Left ventricle myocardium inferior (tissue), 1 donor: Measurements from ENCODE around the gene C4A. TPM values are rescaled to one million over a fixed set of nuclear protein-coding genes. Genes with fewer than 3 reads are reported as not detected.
A peak's percentile ranks its signal among the peaks of the same experiment; 100 is the strongest.

Experiments used
- DNase-seq: peaks from one replicate; pipeline ENCODE4 v3.0.0-alpha.2; 2020
- H3K27ac ChIP-seq: fragments of 200-600 bp; replicated peaks from 2 replicates; pipeline ENCODE4 v1.8.0; 2021
- H3K27me3 ChIP-seq: fragments of 200-600 bp; 2 replicates; pipeline ENCODE4 v1.8.0; 2021; ENCODE audit warnings: low read depth
- H3K36me3 ChIP-seq: fragments of 200-600 bp; 2 replicates; pipeline ENCODE4 v1.8.0; 2021
- H3K4me1 ChIP-seq: fragments of 200-600 bp; 2 replicates; pipeline ENCODE4 v1.8.0; 2021
- H3K4me3 ChIP-seq: fragments of 200-600 bp; 2 replicates; pipeline ENCODE4 v1.8.0; 2021; ENCODE audit warnings: mild to moderate bottlenecking, moderate library complexity
- H3K9me3 ChIP-seq: fragments of 200-600 bp; replicated peaks from 2 replicates; pipeline ENCODE4 v1.8.0; 2021
- intact Hi-C: fragments of 100-400 bp; cut with micrococcal nuclease; formaldehyde crosslinking; loops from one replicate; pipeline ENCODE4 v1.11.0; 2022
- total RNA-seq: library from RNA; stranded (reverse); fragmentation: NEBNext Ultra II Directional; extraction: Animal tissue kit (Norgen Biotek cat#: 25700); gene quantifications from one replicate; pipeline ENCODE4 v1.2.1, GENCODE V29; 2021
- TF ChIP-seq, protein P1 (sequence below): fragments of 200-600 bp; IDR thresholded peaks from 2 replicates; pipeline ENCODE4 v1.8.0; 2021; ENCODE audit warnings: antibody characterized with exemption, mild to moderate bottlenecking, borderline replicate concordance
- donor health status: DM: no; HTN: yes; CAD: no; lungs with severe emphysema.

C4A gene
- total RNA-seq, 1 donor from 2014 or later = 76.2 TPM

- H3K4me3 ChIP-seq = no peak overlapping the region
- intact Hi-C loops = no loop called here
- no peak overlapping the region for H3K27ac ChIP-seq
- H3K27me3 ChIP-seq = no peaks in the 10 kb centered on the region
- no peak for DNase-seq
- H3K36me3 ChIP-seq = peaks cover 56% of the 10 kb centered on the region
- H3K9me3 ChIP-seq = no peaks in the 10 kb centered on the region
- TF ChIP-seq, protein P1, sequence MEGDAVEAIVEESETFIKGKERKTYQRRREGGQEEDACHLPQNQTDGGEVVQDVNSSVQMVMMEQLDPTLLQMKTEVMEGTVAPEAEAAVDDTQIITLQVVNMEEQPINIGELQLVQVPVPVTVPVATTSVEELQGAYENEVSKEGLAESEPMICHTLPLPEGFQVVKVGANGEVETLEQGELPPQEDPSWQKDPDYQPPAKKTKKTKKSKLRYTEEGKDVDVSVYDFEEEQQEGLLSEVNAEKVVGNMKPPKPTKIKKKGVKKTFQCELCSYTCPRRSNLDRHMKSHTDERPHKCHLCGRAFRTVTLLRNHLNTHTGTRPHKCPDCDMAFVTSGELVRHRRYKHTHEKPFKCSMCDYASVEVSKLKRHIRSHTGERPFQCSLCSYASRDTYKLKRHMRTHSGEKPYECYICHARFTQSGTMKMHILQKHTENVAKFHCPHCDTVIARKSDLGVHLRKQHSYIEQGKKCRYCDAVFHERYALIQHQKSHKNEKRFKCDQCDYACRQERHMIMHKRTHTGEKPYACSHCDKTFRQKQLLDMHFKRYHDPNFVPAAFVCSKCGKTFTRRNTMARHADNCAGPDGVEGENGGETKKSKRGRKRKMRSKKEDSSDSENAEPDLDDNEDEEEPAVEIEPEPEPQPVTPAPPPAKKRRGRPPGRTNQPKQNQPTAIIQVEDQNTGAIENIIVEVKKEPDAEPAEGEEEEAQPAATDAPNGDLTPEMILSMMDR = no peak
- H3K4me1 ChIP-seq = peaks cover 20% of the 10 kb centered on the region
These were observed 27.3 kb upstream of the C4A start for GRCh38 chr6:31954511-31954910.

DNA sequence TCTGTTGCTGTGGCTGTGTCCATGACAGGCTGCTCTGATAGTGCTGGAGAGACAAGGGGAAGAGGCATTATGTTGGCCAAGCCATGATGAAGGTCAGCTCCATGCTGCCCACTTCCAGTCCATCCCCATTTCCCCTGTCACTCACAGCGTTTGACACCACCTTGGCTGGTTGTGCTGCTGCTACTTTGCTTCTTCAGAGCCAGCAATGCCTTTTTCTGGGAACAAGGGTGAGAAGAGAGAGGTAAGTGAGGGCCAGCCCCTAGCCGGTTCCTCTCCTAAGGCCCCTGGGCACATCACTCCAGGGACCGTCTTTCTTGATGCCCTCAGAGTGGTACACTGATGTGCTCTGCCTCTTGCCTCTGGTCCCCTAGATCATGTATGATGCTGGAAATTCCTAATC, 25.1 kb upstream of the C4A start:
- TF ChIP-seq, protein P1 = no peak
- DNase-seq = no peak
- no peaks in the 10 kb centered on the region for H3K27me3 ChIP-seq
- H3K9me3 ChIP-seq = no peaks in the 10 kb centered on the region
- peaks cover 67% of the 10 kb centered on the region for H3K36me3 ChIP-seq
- H3K4me1 ChIP-seq = peaks cover 29% of the 10 kb centered on the region
- intact Hi-C loops = no loop called here
- H3K4me3 ChIP-seq = no peak overlapping the region
- H3K27ac ChIP-seq = no peak overlapping the region

DNA sequence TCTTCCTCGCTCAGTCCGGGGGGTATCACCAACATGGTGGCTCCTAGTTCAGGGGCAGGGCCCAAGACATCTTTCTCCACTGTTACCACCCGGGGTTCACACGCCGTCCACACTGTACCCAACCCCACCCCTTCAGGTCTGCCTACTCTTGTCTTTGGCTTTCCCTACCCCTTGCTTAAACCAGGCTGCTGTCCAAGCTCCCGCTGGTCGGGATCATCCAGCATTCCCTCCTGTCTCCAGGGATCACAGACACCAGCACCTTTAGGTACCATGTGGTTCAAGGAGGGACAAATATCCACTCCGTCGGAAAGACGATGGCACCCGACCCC, 23.5 kb upstream of the C4A start:
- peak overlapping the region; percentile 79 for H3K4me3 ChIP-seq
- intact Hi-C loops = no loop called here
- peak overlapping the region; percentile 88 for H3K27ac ChIP-seq
- peaks cover 67% of the 10 kb centered on the region for H3K36me3 ChIP-seq
- H3K4me1 ChIP-seq = peaks cover 29% of the 10 kb centered on the region
- H3K9me3 ChIP-seq = no peaks in the 10 kb centered on the region
- DNase-seq = no peak
- no peaks in the 10 kb centered on the region for H3K27me3 ChIP-seq
- TF ChIP-seq, protein P1 = no peak

DNA sequence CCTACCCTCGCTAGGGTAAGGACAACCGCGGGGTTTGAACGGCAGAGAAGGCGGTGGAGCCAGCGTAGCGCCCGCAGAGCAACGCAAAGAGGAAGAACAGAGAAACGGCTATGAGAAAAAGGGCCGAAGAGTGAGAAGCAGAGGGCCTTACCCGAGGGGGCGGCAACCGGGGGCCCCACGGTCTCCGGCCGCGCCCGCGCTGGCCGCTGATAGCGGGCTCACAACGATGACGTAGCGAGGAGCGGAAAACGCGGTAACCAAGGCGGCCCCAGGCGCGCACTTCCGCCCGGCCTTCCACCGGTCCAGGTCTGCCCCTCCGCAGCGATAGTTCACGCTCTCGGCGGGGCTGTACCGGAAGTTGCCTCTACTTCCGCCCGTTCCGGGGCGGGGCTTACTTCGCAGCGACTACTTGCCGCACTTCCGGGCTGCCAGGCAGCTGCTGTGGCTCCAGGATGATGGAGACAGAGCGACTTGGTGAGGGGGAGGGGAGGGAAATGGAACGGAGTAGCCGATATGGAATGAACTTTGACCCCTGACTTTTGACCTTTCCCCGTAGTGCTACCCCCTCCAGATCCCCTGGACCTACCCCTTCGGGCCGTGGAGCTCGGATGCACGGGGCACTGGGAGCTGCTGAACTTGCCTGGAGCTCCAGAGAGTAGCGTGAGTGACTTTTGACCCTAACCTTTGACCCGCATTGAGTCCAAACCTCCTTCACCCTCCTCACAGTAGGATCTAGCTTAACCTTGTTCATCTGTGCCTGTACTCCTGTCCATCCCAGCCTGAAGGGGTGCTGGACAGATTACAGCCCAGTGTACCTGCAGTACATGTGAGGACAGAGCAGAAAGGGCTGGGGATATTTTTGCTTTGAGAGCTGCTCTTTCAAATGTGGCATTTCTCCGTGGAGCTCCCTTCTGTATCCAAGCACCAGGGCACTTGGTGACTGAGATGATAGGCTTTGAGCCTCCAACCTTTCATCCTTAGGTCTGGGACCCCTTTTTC, 22.8 kb upstream of the C4A start, which contains the start of the genes NELFE and SKIC2:
NELFE (minus strand) TSS at position 231 of the 999 bp plus-strand sequence. CDS start 525 bp downstream, outside the sequence.
SKIC2 (plus strand) TSS at position 435 of the 999 bp plus-strand sequence; CDS start at position 453, 18 bp downstream.
- TF ChIP-seq, protein P1 = no peak
- DNase-seq = peak; percentile 98
- Histone ChIP-seq H3K36me3 (peaks cover 67% of the 10 kb centered on the region), H3K27me3 (no peaks in the 10 kb centered on the region), H3K4me1 (peaks cover 29% of the 10 kb centered on the region), H3K27ac (peak within 1 kb of the TSS; percentile 88), H3K4me3 (peak within 1 kb of the TSS; percentile 79), H3K9me3 (no peaks in the 10 kb centered on the region)
- intact Hi-C loops = no loop called here

GRCh38 chr6:31961616-31962015, 20.2 kb upstream of the C4A start:
- Histone ChIP-seq H3K27me3 (no peaks in the 10 kb centered on the region), H3K4me1 (peaks cover 29% of the 10 kb centered on the region), H3K27ac (no peak overlapping the region), H3K4me3 (no peak overlapping the region), H3K36me3 (peaks cover 69% of the 10 kb centered on the region), H3K9me3 (no peaks in the 10 kb centered on the region)
- TF ChIP-seq, protein P1 = no peak
- intact Hi-C loops = no loop called here
- no peak for DNase-seq
